HG03139 (cell line): Measurements from ENCODE around the gene AGPAT4.
"Not testable (repeated sequence)": the region's sequence is repeated elsewhere in the genome, so short reads cannot be mapped to it uniquely, and the experiment has no call there.

ENCODE experiments used
- ATAC-seq: cut with Tn5 transposase; IDR thresholded peaks from one replicate; pipeline ENCODE4 v1.9.1; 2021; ENCODE audit not compliant: unreplicated experiment

Gene AGPAT4

GRCh38 chr6:161210857-161211256 lies 63.0 kb downstream of the AGPAT4 start:
- ATAC-seq, result no peak

- no peak for ATAC-seq
Observed at GRCh38 chr6:161207200-161207599, 66.7 kb downstream of the AGPAT4 start.

- ATAC-seq, result no peak
Observed at GRCh38 chr6:161204866-161205557, 68.8 kb downstream of the AGPAT4 start.

GRCh38 chr6:161200610-161201370 lies 73.1 kb downstream of the AGPAT4 start:
- no peak for ATAC-seq

GRCh38 chr6:161199850-161200249 lies 74.0 kb downstream of the AGPAT4 start:
- ATAC-seq, result no peak

GRCh38 chr6:161198783-161199460 lies 74.9 kb downstream of the AGPAT4 start:
- ATAC-seq, result no peak

DNA sequence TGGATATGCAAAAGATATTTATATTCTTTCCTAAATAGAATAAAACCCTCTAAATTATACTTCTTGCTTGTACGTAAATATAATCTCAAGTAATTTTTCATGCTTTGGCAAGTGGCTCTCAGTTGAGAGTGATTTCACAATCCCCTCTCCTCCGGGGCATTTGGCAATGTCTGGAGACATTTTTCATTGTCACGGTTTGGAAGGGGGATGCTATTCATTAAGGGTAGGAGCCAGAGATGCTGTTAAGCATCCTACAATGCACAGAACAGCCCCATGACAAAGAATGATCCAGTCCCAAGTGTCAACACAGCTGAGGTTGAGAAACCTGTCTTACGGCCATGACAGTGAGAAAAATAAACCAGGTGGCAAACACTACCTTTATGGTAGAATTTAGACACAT lies 75.7 kb downstream of the AGPAT4 start:
- no peak for ATAC-seq

GRCh38 chr6:161195386-161195785 lies 78.5 kb downstream of the AGPAT4 start:
- ATAC-seq, result no peak

- no peak for ATAC-seq
Observed at GRCh38 chr6:161194374-161194773, 79.5 kb downstream of the AGPAT4 start.

DNA sequence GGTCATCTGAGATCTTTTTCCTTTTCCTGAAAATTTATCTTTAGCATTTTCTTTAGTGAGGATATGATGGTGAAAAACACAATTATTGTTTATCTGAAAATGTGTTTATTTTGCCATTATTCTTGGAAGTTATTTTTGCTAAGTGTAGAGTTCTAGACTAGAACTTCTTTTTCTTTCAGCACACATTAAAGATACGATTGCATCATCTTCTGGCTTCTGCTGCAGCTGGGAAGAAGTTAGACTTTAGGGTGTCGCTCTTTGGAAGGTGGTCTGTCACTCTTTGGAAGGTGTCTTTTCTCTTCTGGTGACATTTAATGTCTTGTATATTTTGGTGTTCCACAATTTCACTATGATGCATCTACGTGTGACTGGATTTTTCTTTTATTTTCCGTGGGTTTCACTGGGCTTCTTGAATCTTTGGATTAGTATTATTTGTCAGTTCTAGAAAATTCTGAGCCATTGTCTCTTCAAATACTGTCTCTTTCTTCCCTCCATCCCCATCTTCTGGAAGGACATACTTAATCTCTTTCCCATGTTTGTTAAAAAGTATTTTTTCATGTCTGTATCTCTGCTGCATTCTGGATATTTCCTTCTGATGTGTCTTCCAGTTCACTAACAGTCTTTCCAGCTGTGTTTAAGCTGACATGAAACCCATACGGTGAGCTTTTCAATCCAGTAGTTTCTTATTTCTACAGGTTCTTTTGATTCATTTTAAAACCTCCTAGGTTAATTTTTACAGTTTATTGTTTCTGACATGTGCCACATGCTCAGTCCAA lies 81.0 kb downstream of the AGPAT4 start:
- no peak for ATAC-seq

GRCh38 chr6:161191671-161192070 lies 82.2 kb downstream of the AGPAT4 start:
- ATAC-seq, result no peak

DNA sequence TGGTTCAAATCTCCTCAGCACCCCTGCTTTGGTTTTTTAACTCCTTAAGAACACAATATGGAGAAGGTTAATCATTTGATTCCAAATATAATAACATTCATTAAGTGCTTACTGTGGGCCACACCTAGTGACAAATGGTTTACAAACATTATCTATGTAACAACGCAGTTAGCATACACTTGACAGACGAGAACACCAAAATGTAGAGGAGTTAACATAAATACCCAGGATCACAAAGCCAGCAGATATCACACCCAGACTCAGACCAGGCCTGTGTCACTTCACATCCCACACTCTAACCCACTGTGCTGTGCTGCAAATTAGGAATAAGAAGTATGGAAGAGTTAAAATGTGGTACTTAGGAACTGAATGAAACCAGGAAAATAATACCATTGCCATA lies 82.9 kb downstream of the AGPAT4 start:
- no peak for ATAC-seq

GRCh38 chr6:161189891-161190290 lies 84.0 kb downstream of the AGPAT4 start:
- no peak for ATAC-seq

GRCh38 chr6:161188547-161189465 lies 85.1 kb downstream of the AGPAT4 start:
- ATAC-seq, result no peak

- ATAC-seq, result no peak
Observed at GRCh38 chr6:161186173-161186769, 87.6 kb downstream of the AGPAT4 start.

DNA sequence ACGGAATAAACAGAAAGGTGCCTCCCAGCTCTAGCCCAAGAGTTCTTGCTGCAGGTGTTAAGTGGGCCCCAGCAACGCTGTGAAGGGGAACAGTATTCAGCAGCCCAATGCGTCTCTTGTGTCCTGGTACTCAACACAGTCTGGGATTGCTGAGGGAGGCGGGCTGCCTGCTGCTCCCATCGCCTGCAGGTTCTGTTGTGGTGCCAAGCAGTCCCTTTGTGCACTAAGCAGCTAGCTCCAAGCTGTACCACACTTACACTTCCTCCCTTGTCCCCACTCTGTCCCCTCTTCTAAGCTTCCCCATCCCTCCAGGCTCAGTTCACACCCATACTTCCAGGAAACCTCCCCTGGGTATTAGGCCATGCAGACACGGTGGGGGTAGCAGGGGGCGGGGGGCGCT lies 92.7 kb downstream of the AGPAT4 start:
- no peak for ATAC-seq

DNA sequence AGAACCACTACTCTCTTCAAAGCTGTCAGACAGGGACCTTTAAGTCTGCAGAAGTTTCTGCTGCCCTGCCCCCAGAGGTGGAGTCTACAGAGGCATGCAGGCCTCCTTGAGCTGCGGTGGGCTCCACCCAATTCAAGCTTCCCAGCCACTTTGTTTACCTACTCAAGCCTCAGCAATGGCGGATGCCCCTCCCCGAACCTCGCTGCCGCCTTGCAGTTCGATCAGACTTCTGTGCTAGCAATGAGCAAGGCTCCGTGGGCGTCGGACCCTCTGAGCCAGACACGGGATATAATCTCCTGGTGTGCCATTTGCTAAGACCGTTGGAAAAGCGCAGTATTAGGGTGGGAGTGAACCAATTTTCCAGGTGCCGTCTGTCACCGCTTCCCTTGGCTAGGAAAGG lies 95.7 kb downstream of the AGPAT4 start:
- ATAC-seq, result not testable (repeated sequence)

DNA sequence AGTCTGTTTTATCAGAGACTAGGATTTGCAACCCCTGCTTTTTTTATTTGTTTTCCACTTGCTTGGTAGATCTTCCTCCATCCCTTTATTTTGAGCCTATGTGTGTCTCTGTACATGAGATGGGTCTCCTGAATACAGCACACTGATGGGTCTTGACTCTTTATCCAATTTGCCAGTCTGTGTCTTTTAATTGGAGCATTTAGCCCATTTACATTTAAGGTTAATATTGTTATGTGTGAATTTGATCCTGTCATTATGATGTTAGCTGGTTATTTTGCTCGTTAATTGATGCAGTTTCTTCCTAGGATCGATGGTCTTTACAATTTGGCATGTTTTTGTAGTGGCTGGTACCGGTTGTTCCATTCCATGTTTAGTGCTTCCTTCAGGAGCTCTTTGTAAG lies 97.4 kb downstream of the AGPAT4 start:
- not testable (repeated sequence) for ATAC-seq

- ATAC-seq, result not testable (repeated sequence)
Observed at GRCh38 chr6:161172769-161173168, 101.1 kb downstream of the AGPAT4 start.

- ATAC-seq, result no peak
Observed at GRCh38 chr6:161171207-161171606, 102.7 kb downstream of the AGPAT4 start.
